GM13977 (cell line): ENCODE measurements around the gene MEAK7.
A peak's percentile ranks its signal among the peaks of the same experiment; 100 is the strongest.

Experiments
- DNase-seq: peaks from one replicate; pipeline ENCODE4 v3.0.0; 2012; ENCODE audit warnings: low spot score
- CTCF ChIP-seq: IDR thresholded peaks from 2 replicates; pipeline ENCODE4 v1.5.1; 2012; ENCODE audit warnings: mild to moderate bottlenecking, control low read depth; ENCODE audit not compliant: insufficient read depth; ENCODE audit errors: extremely low read depth, missing control alignments
- in situ Hi-C: fragments of 300-500 bp; cut with MboI; formaldehyde crosslinking; loops from one replicate; pipeline ENCODE4 v1.12.0; 2022; ENCODE audit warnings: low sequenced_read_pairs, low pct_unique_long_range_greater_than_20kb, mixed read lengths, inconsistent platforms; ENCODE audit not compliant: unreplicated experiment

MEAK7 gene

DNA sequence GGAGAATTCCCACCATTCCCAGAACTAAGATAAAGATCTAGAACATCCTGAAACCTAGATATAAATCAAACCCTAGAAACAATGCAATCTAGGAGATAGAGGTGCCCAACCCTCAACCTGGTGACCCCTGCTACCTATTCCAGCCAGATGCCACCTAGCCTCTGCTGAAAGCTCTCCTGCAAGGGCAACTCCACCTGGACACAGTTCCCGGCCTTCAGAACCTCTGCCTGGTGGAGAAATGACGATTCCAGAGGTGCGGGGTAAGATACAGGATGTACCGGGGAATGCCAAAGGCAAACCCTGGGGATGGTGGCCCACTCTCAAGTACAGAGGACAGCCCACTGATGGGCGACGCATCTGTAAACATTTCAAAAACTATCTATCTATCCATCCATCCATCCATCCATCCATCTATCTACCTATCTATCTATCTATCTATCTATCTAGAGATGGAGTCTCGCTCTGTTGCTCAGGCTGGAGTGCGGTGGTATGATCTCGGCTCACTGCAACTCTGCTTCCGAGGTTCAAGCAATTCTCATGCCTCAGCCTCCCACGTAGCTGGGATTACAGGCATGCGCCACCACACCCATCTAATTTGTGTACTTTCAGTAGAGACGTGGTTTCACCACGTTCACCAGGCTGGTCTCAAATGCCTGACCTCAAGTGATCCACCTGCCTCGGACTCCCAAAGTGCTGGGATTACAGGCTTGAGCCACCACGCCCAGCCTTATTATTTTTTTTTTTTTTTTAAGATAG lies 19.0 kb downstream of the MEAK7 start:
- DNase-seq = no peak
- in situ Hi-C loops = loop anchor here (25.0 kb wide), 1 partner anchor 198 kb away; the partner anchor contains the start of gene WFDC1
- TF ChIP-seq CTCF = no peak

DNA sequence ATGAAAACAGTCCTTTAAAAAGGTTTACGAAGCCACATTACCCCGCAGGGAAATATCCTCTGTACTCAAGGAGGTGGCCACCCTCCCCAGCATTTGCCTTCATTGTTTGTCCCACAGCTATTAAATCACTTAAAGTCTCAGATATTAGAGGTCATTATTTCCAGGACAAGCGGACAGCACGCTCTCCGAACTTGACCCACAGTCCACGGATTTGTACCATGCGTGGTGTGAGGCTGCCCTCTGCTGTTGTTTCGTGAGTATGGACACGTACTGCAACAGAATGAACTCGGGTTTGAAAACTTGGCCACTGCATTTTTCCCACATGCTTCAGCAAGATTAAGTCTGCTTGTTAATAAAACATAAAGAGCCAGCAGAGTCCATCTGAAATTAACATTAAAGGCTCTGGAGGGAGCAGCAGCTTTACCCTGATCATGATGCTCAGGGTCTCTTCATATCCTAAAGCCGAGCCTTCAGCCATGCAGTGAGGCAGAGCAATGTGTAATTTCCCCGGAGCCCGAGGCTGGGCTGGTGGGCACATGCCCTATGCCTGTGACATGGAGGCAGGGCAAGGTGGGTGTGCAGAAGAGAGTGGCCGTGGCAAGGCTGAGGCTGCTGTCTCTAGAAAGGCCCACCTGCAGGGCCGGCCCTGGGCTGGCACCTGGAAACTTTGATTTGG lies 19.7 kb downstream of the MEAK7 start:
- TF ChIP-seq CTCF = peak; percentile 38
- in situ Hi-C loops = loop anchor here (25.0 kb wide), 1 partner anchor 197 kb away; the partner anchor contains the start of gene WFDC1
- DNase-seq = peak; percentile 58

DNA sequence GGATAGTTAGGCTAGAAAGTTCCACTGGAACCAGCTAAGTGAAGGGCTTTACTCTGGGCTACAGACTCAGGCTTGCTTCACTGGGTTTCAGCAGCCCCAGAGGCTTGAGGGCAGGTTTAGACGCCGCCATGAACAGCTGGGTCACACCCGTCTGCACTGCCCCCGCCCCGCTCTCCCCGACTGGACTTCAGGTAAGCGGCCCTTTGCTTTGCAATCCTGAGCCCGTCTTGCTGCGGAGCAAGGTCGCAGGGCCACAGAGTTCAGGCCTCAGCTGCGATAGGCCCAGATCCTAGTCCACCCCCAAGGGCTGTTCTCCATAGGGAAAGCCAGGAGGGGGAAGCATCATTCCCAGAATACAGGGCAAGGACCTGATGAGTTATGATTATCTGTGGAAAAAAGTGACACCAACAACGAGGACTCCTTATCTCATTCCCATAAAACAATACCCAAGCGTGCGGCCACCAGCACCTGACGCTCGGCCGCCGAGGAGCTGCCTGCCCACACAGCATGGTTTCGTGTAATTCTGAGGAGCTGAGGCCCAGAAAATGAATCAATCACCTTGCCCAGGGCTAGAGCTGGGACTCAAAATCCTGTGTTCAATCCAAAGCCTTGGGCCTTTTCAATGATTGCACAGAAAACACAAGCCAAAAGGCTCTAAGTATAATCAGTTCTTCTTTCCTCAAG lies 20.4 kb downstream of the MEAK7 start:
- no peak for TF ChIP-seq CTCF
- DNase-seq = no peak
- in situ Hi-C loops = loop anchor here (25.0 kb wide), 1 partner anchor 197 kb away; the partner anchor contains the start of gene WFDC1

DNA sequence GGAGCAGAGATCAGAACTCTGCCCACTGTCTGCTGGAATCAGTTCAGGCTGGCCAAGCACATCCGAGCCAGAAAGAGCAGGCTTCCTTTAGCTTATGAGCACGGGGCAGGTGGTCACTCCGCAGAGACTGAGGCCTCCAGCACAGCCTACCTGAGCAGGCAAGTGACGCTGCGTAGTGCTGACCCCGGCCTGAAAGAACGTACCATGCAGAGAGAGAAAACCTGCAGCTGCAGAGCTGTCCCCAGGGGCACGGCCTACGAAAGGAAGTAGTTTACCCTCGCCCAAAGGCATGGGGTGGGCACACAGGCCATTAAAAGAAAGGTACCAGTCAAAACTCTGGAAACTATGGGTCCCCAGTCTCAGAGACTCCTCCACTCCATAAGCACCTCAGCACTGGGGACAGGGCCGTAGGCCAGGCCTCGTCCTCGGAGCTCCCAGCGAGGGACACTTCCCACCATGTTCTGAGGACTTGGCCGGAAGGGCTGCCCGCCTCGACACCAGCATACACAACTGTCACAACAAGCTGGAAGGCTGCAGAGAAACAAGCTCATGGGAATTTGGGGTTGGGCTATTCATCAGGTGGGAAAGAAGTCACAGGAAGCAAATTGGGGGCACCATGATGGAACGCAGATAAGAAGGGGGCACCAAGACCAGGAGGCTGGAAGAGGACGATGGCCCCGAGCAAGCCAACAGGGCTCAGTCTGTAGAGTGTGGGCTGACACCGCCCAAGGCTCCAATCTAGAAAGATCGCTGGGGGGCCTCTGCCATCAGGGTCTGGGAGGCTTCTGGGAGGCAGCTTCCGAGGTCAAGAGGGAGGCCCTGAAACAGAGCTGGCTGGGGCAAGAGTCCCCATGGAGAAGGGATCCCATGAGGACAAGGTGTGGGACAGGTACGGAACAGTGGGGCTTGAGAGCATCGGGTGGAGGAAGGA lies 21.2 kb downstream of the MEAK7 start:
- TF ChIP-seq CTCF = no peak

GRCh38 chr16:84482001-84482891 lies 22.2 kb downstream of the MEAK7 start:
- TF ChIP-seq CTCF = no peak
- in situ Hi-C loops = loop anchor here (25.0 kb wide), 1 partner anchor 195 kb away; the partner anchor contains the start of gene WFDC1
- DNase-seq = no peak

More for the DNA sequence above, 21.2 kb downstream of the MEAK7 start:
- DNase-seq = no peak
- in situ Hi-C loops = loop anchor here (25.0 kb wide), 1 partner anchor 196 kb away; the partner anchor contains the start of gene WFDC1
